Measurements from ENCODE around the gene EML2. TPM values are rescaled to one million over a fixed set of nuclear protein-coding genes. Genes with fewer than 3 reads are reported as not detected.

EML2 gene
- total RNA-seq: 26.5 TPM

GRCh38 chr19:45638930-45639729 is at the start of gene EML2:
EML2 (minus strand) TSS chr19:45639397; CDS start chr19:45639376, 21 bp downstream.

GRCh38 chr19:45667620-45668341 is 28.6 kb upstream of the EML2 start, which contains the start of gene GIPR:
GIPR (plus strand) TSS chr19:45668221; CDS start chr19:45669521, 1,300 bp downstream.

GRCh38 chr19:45601524-45602374 is 37.4 kb downstream of the EML2 start, which contains the start of gene GPR4:
GPR4 (minus strand) TSS chr19:45602212; CDS start chr19:45591866, 10,346 bp downstream.

GRCh38 chr19:45584332-45585157 is 54.7 kb downstream of the EML2 start, which contains the start of gene OPA3:
OPA3 (minus strand) TSS chr19:45584802; CDS start chr19:45584764, 38 bp downstream.

Small RNAs within 50 kb of the gene (small RNA-seq; reads per million reads assigned to genes)
- not detected for gene MIR642A (ENCODE audit: low replicate concordance)
- 0.07 reads per million for gene RN7SL836P (ENCODE audit: low replicate concordance)

Other genes with a start within 250 kb of the EML2 start
- 8.8 TPM for gene PPP1R13L, start 234.3 kb downstream of the EML2 start, total RNA-seq
- gene POLR1G, start 232.8 kb downstream of the EML2 start, total RNA-seq: 7.2 TPM
- gene ERCC1, start 215.5 kb downstream of the EML2 start, total RNA-seq: 72.8 TPM
- gene FOSB, start 171.4 kb downstream of the EML2 start, total RNA-seq: 3.7 TPM
- 27.0 TPM for gene RTN2, start 142.3 kb downstream of the EML2 start, total RNA-seq
- 0.76 TPM for gene PPM1N, start 141.0 kb downstream of the EML2 start, total RNA-seq
- gene VASP, start 131.9 kb downstream of the EML2 start, total RNA-seq: 121 TPM
- 8.1 TPM for gene OPA3, start 54.6 kb downstream of the EML2 start, total RNA-seq
- 1.8 TPM for gene GPR4, start 37.2 kb downstream of the EML2 start, total RNA-seq
- gene GIPR, start 28.8 kb upstream of the EML2 start, total RNA-seq: 4.1 TPM
- gene SNRPD2, start 52.6 kb upstream of the EML2 start, total RNA-seq: 271 TPM
- gene QPCTL, start 53.3 kb upstream of the EML2 start, total RNA-seq: 6.9 TPM
- 13.3 TPM for gene FBXO46, start 91.5 kb upstream of the EML2 start, total RNA-seq
- not detected for gene MEIOSIN, start 94.0 kb upstream of the EML2 start, total RNA-seq
- 24.2 TPM for gene SIX5, start 129.9 kb upstream of the EML2 start, total RNA-seq
- 53.2 TPM for gene DMPK, start 143.1 kb upstream of the EML2 start, total RNA-seq
- gene DMWD, start 153.4 kb upstream of the EML2 start, total RNA-seq: 54.0 TPM
- gene RSPH6A, start 175.9 kb upstream of the EML2 start, total RNA-seq: 0.18 TPM
- 43.7 TPM for gene SYMPK, start 223.8 kb upstream of the EML2 start, total RNA-seq
- gene FOXA3, start 224.9 kb upstream of the EML2 start, total RNA-seq: 1.3 TPM
- 42.9 TPM for gene IRF2BP1, start 246.7 kb upstream of the EML2 start, total RNA-seq

All from metanephros (tissue), 2 donors.